ENCODE results near the gene NFU1.
"Not testable (repeated sequence)": the region's sequence is repeated elsewhere in the genome, so short reads cannot be mapped to it uniquely, and the experiment has no call there.

NFU1 gene

GRCh38 chr2:69450735-69451416 is 13.6 kb upstream of the NFU1 start:
- no peak for DNase-seq (ENCODE audit: low spot score)

- no peak for DNase-seq (ENCODE audit: low spot score)
Observed at GRCh38 chr2:69449906-69450305, 12.7 kb upstream of the NFU1 start.

- DNase-seq (ENCODE audit: low spot score), result not testable (repeated sequence)
Observed at GRCh38 chr2:69443673-69444072, 6.4 kb upstream of the NFU1 start.

GRCh38 chr2:69439499-69439898 is 2.3 kb upstream of the NFU1 start:
- DNase-seq (ENCODE audit: low spot score), result not testable (repeated sequence)

- DNase-seq (ENCODE audit: low spot score), result no peak
Observed at GRCh38 chr2:69438580-69438979, 1.3 kb upstream of the NFU1 start.

- no peak for DNase-seq (ENCODE audit: low spot score)
Observed at GRCh38 chr2:69437751-69438154, 518 bp upstream of the NFU1 start.

- peak; percentile 18 for DNase-seq (ENCODE audit: low spot score)
Observed at GRCh38 chr2:69436596-69436937, 668 bp downstream of the NFU1 start.

GRCh38 chr2:69434753-69435152 is 2.5 kb downstream of the NFU1 start:
- no peak for DNase-seq (ENCODE audit: low spot score)

GRCh38 chr2:69429491-69430183 is 7.6 kb downstream of the NFU1 start:
- no peak for DNase-seq (ENCODE audit: low spot score)

- no peak for DNase-seq (ENCODE audit: low spot score)
Observed at GRCh38 chr2:69428981-69429380, 8.3 kb downstream of the NFU1 start.

- no peak for DNase-seq (ENCODE audit: low spot score)
Observed at GRCh38 chr2:69424419-69424818, 12.8 kb downstream of the NFU1 start.

GRCh38 chr2:69422198-69422597 is 15.0 kb downstream of the NFU1 start:
- no peak for DNase-seq (ENCODE audit: low spot score)

- DNase-seq (ENCODE audit: low spot score), result not testable (repeated sequence)
Observed at GRCh38 chr2:69419111-69419510, 18.1 kb downstream of the NFU1 start.

- no peak for DNase-seq (ENCODE audit: low spot score)
Observed at GRCh38 chr2:69416147-69416546, 21.1 kb downstream of the NFU1 start.

GRCh38 chr2:69411120-69411519 is 26.1 kb downstream of the NFU1 start:
- DNase-seq (ENCODE audit: low spot score), result no peak

GRCh38 chr2:69405306-69405705 is 31.9 kb downstream of the NFU1 start:
- no peak for DNase-seq (ENCODE audit: low spot score)

GRCh38 chr2:69400121-69400520 is 37.1 kb downstream of the NFU1 start:
- DNase-seq (ENCODE audit: low spot score), result no peak

GRCh38 chr2:69397234-69397633 is 40.0 kb downstream of the NFU1 start:
- no peak for DNase-seq (ENCODE audit: low spot score)

GRCh38 chr2:69395866-69396265 is 41.4 kb downstream of the NFU1 start:
- DNase-seq (ENCODE audit: low spot score), result no peak

- DNase-seq (ENCODE audit: low spot score), result no peak
Observed at GRCh38 chr2:69393963-69394362, 43.3 kb downstream of the NFU1 start.

- no peak for DNase-seq (ENCODE audit: low spot score)
Observed at GRCh38 chr2:69390471-69390870, 46.8 kb downstream of the NFU1 start.

GRCh38 chr2:69390001-69390400 is 47.2 kb downstream of the NFU1 start:
- no peak for DNase-seq (ENCODE audit: low spot score)

GRCh38 chr2:69389271-69389670 is 48.0 kb downstream of the NFU1 start:
- no peak for DNase-seq (ENCODE audit: low spot score)

All from hematopoietic multipotent progenitor cell treated with erythropoietin and hydrocortisone succinate and interleukin-3 and kit ligand, for 15 days (in vitro differentiated cells).